ENCODE data around the gene ZNF219. TPM values are rescaled to one million over a fixed set of nuclear protein-coding genes. Genes with fewer than 3 reads are reported as not detected.
A peak's percentile ranks its signal among the peaks of the same experiment; 100 is the strongest.

The ZNF219 gene
- total RNA-seq, result 6.6 and 14.9 TPM in 2 replicates

DNA sequence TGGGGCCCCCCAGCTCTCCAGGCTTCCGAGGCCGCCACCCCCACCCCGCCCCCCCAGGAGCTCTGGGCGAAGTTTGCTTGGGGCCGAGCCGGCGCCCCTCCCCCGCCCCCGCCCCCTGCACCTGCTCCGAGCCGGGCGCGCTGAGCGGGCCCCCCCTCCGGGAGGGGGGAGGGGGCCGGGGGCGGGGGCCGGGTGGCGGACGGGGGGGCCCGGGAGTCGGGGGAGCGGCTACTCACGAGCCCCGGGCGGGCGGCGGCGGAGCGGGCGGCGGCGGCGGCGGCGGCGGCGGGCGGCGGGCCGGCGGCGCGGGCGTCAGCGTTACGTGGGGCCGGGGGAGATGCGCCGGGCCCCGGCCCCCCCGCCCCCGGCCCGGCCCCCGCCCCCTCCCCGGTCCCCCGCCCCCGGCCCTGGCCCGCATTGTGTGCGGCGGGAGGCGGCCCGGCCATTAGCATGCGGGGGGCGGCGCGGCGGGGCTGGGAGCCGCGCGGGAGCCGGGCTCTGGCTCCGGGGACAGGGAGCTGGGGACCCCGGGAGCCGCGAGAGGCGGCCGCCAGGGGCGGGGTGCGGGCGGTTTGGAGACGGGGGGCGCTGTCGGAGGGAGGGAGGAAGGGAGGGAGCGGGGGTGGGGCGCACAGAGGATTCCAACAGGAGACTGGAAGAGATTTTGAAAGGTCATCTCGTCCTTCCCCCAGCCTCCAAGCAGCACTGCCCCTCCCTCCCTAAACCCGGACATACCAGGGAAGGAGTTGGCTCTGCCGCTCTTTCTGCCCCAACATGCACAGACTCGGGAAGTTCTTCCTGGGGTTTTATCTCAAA, at the start of gene ZNF219:
Gene ZNF219, minus strand, starts transcription at position 580 of the 816 bp plus-strand sequence. CDS start 5,064 bp downstream, outside the sequence.
- DNase-seq (ENCODE audit: low read depth), result no peak

DNA sequence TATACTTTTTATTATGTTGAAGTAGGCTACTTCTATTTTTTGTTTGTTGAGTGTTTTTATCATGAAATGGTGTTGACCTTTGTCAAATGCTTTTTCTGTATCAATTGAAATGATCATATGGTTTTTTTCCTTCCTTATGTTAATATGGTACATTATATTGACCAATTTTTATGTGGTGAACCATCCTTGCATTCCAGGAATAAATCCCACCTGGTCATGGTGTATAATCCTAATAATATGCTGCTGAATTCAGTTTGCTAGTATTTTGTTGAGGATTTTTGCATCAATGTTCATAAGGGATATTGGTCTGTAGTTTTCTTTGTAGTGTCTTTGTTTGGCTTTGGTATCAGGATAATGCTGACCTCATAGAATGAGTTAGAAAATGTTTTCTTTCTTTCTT, 47.0 kb upstream of the ZNF219 start:
- DNase-seq (ENCODE audit: low read depth), result no peak

DNA sequence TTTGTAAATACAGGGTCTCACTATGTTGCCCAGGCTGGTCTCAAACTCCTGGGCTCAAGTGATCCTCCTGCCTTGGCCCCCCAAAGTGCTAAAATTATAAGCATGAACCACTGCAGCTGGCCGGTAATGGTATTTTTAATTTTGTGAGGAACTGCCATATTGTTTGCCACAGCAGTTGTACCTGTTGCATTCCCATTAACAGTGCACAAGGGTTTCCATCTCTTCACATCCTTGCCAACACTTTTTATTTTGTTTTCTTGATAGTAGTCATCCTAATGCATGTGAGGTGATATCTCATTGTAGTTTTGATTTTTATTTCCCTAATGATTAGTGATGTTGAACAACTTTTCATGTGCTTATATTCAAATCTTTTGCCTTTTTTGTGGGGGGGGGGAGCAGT, 43.9 kb upstream of the ZNF219 start:
- DNase-seq (ENCODE audit: low read depth), result no peak

DNA sequence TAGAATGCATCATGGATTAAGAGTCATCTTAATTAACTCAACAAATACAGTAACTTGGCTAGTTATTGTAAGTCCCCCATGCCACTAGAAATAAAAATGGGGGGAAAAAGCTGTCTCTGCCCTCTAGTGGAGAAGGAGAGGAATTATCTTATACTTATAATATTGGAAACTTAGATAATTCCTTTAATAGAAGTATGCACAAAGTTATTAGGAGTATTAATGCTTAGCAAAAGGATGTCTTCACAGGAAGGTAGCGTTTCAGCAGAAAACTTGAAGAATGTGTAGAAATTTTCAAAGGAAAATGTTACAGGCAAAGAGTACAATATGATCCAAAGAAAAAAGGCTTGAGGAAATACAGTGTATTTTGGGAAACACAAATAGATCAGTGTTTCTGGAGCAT, 37.6 kb upstream of the ZNF219 start:
- DNase-seq (ENCODE audit: low read depth), result peak; percentile 18

DNA sequence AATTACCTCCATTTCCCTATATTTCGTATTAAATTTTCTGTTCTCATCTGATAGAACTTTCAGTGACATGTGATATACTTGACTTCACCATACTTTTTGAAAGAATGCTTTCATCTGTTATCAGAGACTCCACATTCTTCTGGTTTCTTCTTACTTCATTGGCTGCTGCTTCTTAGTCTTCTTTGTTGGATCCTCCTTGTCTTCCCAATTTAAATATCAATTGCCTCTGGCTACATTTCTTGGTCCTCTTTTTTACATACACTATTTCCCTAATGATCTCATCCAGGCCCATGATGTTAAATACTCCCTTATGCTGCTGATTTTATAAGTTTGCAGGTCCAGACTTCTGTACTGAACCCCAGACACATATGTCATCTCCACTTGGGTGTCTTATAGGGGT, 35.4 kb upstream of the ZNF219 start:
- DNase-seq (ENCODE audit: low read depth), result no peak

DNA sequence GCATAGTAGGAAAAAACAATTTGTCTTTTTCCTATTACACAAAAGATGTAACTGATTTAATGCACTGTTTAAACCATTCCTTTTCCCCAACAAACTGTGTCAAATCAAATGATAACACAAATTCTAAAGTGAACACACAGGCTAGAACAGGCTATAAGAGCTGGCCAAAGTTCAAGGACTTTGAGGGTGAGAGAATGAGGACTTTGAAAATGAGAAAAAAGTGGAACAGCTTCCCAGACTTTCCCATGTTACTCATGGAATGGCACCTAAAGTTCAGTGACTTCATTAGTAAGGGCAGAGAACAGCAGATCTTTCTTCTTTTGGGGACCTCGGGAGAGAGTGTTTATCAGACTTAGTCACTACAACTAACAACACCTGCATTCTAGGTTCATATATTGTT, 25.0 kb upstream of the ZNF219 start:
- DNase-seq (ENCODE audit: low read depth), result no peak

DNA sequence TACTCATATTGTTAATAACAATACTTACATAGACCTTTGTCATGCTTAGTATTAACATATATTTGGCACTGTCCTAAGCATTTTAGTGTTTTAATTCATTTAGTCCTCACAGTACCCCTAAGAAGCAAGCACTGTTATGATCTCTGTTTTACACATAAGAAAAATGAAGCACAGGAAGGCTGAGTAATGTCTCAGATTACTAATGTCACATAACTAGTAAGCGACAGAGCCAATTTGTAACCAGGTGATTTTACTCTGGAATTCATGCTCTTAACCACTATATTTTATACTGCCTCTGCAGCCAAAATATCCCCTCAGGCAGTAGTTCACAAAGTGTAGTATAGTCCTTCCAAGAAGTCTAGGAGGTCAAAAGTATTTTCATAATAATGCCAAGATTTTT, 22.7 kb upstream of the ZNF219 start:
- no peak for DNase-seq (ENCODE audit: low read depth)

DNA sequence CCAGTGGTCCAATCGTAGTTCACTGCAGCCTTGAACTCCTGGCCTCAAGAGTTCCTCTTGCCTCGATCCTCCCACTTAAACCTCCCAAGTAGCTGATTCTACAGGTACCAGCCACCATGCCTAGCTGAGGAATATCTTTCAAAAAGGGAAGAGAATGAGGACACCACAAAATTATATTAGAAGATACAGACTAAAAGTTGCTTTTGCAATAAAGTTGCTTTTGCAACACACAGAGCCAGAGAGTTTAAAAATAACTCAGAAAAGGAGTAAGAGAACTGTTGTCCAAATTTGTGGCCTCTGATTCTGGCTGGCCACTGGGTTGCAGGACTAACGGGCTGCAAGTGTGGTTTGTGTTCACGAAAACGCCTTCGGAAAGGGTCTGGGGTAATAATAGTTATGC, 22.2 kb upstream of the ZNF219 start:
- DNase-seq (ENCODE audit: low read depth), result no peak

DNA sequence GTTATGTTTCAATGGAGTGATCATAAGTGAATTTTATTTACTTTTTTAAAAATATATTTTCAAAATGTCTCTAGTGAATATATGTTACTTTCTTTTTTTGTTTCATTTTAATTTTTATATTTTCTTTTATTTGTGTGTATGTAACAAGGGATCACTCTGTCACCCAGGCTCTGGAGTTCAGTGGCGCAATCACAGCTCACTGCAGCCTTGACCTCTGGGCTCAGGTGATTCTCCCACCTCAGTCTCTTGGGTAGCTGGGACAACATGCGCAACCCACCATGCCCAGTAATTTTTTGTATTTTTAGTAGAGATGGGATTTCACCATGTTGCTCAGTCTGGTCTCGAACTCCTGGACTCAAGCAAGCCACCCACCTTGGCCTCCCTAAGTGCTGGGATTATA, 20.5 kb upstream of the ZNF219 start:
- no peak for DNase-seq (ENCODE audit: low read depth)

DNA sequence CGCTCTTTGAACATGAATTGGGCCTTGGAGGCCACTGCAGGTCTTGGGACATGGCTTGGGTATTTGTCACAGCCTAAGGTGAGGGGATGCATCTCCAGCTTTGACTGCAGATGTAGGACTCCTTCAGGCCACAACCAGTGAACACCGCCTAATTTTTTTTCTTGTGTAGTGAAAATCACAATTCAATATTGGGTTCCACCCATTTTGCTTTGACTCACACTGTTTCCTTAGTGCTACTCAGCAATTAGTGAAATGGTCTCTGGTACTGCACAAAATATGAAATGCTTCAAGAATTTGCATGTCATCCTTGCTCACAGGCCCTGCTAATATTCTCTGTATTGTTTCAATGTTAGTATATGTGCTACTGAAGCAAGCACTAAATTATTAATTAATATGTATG, 14.9 kb upstream of the ZNF219 start:
- DNase-seq (ENCODE audit: low read depth), result no peak

DNA sequence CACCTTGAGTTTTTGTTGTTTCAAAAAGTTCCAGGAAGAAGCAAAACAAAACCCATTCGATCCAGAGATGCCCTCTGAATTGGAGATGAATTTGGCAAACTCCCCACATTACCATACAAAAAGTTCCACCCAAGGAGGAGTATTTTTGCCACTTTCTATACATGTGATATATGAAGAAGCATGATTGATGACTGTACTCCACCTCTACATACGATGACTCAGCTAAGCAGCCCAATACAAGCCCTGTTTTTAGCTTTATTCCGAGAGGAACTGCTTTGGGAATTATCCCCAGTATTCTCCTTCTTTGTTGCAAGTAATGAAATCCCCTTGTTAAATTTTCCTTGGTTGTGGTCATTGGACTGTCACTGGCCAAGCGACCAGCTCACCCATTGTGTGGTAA, 13.8 kb upstream of the ZNF219 start:
- no peak for DNase-seq (ENCODE audit: low read depth)

DNA sequence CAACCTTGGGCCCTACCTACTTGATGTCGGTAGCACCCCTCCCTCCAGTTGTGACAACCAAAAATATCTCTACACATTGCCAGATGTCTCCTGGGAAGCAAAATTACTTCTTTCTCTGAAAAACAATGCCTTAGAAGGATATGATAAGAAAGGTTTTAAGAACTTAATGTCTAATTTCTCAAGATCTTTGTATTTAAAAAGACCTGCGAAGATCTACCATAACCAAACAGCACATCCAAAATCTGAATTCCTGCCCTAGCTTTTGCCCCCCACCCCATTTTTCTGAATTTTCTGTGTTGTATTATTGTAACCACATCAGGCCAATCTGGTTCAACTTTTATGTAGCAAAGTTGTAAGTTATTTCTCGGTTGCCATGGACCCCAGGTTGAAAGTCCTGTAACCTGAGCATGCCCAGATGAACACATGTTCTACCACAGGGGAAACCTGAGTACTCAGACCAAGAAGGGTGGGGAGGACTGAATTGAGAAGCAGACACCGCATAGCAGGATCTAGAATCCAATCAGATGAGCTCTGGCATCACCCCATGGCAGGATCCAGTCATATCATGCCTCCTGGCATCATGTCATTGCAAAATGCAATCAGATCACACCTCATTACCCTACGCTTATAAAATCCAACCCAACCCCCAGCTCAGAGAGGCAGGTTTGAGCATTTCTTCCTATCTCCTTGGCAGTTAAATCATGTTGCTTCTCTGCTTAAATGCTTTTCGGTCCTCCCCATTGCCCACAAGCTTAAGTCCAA, 11.1 kb upstream of the ZNF219 start:
- peak; percentile 59 for DNase-seq (ENCODE audit: low read depth)

DNA sequence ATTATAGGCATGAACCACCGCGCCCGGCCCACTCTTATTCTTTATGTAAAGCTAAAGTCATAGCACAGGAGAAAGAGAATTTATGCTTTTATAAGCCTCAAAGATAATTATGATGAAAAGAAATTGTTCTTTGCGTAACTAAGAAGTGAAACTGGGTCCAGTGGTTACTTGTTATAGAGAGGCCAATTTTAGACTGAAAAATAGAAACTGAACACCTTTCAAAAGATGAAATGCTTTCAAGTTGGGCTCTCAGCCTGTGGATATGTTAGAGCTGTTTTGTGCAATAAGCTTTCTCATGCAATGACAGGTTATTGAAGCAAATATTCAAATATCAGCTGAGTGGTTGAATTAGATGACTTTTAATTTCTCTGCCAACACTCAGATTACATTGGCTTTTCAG, 10.3 kb upstream of the ZNF219 start:
- no peak for DNase-seq (ENCODE audit: low read depth)

DNA sequence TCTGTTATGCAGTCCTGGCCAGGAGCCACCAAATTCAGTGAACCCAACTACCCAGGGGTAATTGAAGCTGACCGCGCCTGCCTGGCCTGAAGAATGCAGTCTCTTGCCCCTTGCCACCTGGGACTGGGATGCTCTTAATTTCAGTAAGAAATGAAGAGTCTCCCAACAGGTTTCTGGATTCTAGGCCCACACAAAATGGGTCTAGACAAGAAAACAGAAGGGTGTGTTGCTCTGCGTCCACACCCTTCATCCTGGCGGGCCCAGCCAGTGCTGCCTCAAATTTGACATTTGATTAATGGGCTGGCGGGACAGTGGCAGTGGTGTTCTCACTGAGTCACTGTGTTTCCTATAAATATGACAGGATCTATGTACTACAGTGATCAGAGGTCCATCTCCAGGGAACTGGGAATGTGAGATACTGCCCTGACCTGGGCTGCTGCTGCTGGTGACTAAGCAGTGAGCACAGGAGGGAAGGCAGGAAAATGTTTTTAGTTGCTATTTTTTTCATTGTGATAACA, 8.9 kb upstream of the ZNF219 start:
- peak; percentile 73 for DNase-seq (ENCODE audit: low read depth)

DNA sequence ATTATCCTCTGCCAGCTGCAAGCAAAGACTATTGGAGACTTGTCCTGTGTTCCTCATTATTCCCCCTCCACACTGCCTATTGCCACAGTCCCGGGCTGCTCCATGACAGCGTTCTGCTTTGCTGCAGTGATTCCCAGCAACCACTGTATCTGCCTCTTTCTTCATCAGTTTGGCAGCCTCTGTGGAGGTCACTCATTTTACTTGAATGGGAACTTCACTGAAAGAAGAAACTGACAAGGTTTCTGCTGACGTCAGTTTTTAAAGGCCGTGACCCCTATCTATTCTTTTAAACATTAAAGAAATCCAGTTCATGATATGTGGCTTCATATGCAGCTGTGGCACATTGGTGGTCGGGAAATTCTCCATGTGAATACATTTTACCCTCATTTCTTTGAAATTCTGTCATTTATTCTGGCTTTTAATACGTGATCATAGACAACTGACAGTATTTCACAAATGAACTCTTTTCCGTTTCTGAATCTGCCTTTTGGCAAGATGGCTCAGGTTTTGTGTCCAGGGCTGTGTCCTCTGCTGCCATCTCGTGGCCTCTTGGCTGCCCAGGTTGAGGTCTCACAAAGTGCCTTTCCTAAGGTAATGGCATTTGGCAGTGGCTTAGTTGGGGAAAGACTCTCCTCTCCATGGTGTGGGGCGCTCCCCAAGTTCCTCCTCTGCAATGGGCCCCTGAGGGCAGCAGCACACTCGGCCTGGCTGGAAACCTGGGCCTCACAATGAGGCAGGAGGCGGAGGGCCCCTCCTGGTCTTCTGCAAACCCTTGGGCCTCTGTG, 8.2 kb upstream of the ZNF219 start:
- DNase-seq (ENCODE audit: low read depth), result peak; percentile 75

DNA sequence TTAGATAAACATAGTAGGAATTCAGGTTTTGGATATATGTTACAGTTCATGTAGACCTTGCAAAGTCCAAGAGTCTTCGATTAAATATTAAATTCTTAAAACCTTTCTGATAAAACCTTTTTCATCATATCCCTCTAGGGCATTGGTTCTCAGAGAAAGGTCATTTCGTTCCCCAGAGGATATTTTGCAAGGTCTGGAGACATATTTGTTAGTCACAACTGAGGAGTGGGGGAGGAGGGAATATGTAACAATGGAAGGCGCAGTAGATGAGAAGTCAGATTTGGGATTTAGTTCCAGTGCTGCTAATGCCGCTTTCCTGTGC, 7.7 kb upstream of the ZNF219 start:
- no peak for DNase-seq (ENCODE audit: low read depth)

DNA sequence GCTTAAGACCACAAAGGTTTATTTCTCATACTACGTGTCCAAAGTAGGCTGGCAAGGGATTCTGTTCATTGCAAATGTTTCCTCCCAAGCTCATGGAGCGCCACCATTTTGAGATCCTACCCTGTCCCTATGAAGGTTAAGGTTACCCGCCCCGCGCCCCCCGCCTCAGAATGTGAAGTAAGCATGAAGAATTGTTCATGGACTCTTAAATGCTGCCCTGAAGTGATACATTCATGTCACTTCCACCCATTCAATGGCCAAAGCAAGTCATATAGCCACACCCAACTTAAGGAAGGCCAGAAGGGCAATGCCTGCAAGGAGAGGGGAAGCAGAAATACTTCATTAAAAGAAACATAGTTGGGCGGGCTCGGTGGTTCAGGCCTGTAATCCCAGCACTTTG, 6.6 kb upstream of the ZNF219 start:
- DNase-seq (ENCODE audit: low read depth), result no peak

DNA sequence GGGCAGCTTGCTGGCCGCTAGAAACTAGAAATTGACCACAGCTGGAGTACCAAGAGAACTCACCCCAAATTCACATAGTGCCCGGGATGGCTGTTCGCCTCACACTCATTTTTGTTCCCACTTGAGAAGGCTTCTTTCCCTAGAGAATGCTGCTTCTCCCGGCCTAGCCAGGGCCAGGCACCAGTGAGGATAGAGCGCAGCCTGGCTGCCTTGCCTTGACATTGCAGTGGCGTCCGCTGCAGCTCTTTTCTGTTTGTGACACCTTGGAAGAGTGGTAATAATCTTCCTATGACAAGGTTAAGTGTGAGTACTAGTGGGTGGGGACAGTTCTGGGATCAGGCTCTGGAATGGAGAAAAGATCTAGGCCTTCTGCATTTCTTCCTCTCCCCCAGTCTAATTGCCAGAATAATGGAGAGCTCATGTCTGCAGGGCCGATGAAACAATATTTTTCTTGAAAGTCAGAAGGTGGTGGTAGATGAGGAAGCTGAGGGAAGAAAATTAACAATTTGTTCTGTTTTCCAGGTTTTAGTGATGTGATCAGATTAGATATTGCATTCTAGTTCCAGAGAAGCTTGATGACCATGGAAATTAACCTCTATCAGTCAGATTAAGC, 6.1 kb upstream of the ZNF219 start:
- DNase-seq (ENCODE audit: low read depth), result peak; percentile 63

DNA sequence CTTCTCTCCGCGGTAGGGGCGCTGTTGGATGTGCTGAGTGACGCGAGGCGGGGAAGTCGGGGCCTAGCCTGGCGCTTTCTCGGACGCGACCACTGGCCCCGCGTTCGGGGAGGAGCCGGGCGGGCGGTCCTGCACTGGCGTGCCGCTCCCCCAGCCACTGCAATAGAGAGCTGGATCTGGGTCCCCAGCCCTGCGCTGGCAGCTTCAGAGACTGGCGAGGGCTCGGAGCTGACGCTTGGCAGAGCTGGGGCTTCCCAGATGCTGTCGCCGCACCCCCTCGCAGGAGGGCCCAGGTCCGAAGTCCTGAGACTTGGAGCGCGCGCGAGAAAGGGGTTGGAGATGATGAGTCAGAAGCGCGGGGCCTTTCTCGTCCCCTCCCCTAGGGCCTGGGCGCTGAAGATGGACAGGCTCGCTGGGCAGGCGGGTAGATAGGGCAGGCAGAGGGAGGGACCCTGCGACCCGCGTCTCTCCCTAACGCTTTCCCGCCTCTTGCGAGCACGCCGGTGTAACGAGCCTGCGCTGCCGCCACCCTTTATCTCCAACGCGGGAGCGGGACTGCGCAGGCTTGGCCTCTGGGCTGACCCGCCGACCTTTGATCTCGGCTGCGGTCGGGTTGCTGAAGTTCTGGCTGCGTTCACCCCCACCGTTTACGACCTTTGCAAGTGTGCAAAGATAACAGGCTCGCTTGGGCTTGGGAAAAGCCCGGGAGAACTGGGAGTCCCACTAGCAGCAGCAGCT, 5.4 kb upstream of the ZNF219 start:
- peak; percentile 84 for DNase-seq (ENCODE audit: low read depth)

DNA sequence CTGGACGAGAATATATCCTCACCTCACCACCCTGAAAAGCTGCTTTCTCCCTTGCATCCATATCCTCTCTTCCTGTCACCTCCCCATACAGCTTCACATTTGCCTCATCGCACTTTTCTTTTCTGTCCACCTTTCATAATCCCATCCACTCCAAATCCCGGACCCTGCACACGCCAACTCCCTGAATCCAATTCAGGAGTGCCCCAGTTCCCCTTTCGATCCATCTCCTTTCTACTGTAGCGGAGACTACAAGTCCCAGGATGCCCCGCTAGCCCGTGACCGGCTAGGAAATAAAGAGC, 4.9 kb upstream of the ZNF219 start:
- no peak for DNase-seq (ENCODE audit: low read depth)
